ENCODE measurements around the gene CYBC1.

GRCh38 chr17:82415786-82416185 is 34.8 kb downstream of the CYBC1 start:
- no peak for TF ChIP-seq CTCF (IDR thresholded peaks at IDR 0.05; ENCODE audit: low read length)
- no peak for TF ChIP-seq EZH2 (IDR thresholded peaks at IDR 0.05; ENCODE audit: borderline replicate concordance, low read length)

All from OCI-LY1 (cell line).